ENCODE data around the gene PRKD1.

DNA sequence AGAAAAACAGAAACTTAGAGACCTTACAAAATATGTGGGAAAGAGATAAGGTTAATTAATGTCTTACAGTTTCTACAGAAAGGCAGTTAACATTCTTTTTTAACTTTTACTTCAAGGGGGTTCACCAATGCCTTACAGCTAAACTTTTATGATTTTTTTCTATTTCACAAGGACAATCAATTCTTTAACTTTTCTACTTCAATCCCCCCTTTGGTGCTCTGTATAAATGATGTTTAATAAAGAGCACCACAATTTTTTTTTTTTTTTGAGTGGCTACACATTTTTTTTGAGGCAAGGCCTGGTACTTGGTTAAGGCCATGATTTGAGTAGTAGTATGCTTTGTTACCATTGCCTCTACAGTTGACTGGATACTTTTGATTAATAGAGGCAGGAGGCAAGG lies 279.6 kb downstream of the PRKD1 start:
- TF ChIP-seq EZH2 (IDR thresholded peaks at IDR 0.05; ENCODE audit: borderline replicate concordance, low read depth, low read length, severe bottlenecking) = no peak
- TF ChIP-seq, protein P1, sequence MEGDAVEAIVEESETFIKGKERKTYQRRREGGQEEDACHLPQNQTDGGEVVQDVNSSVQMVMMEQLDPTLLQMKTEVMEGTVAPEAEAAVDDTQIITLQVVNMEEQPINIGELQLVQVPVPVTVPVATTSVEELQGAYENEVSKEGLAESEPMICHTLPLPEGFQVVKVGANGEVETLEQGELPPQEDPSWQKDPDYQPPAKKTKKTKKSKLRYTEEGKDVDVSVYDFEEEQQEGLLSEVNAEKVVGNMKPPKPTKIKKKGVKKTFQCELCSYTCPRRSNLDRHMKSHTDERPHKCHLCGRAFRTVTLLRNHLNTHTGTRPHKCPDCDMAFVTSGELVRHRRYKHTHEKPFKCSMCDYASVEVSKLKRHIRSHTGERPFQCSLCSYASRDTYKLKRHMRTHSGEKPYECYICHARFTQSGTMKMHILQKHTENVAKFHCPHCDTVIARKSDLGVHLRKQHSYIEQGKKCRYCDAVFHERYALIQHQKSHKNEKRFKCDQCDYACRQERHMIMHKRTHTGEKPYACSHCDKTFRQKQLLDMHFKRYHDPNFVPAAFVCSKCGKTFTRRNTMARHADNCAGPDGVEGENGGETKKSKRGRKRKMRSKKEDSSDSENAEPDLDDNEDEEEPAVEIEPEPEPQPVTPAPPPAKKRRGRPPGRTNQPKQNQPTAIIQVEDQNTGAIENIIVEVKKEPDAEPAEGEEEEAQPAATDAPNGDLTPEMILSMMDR (IDR thresholded peaks at IDR 0.05; ENCODE audit: borderline replicate concordance, extremely low read depth, low read length, poor library complexity, severe bottlenecking) = no peak

Data from DND-41 (cell line).